H1 (cell line): ENCODE results near the gene C9orf50. TPM values are rescaled to one million over a fixed set of nuclear protein-coding genes. Genes with fewer than 3 reads are reported as not detected.

Experiments
- CTCF ChIA-PET: fragments of 300-600 bp; sonication (Branson Sonifier 250); formaldehyde crosslinking; loops from one replicate; lab custom pipeline; 2021; ENCODE audit not compliant: partially characterized antibody; lab: Charles Lee
- POLR2A ChIA-PET: fragments of 300-600 bp; sonication (Branson Sonifier 250); formaldehyde crosslinking; loops from one replicate; lab custom pipeline; 2021; ENCODE audit warnings: inconsistent platforms; ENCODE audit not compliant: partially characterized antibody; lab: Charles Lee
- DNase-seq, 2 experiments: peaks; one replicate each; pipeline versions ENCODE4 v3.0.0 to v3.0.0-alpha.2; 2010 to 2022; ENCODE audit warnings: low spot score in 2 of 2, low read depth in 1 of 2, mixed read lengths in 1 of 2
- FAIRE-seq: peaks from 2 replicates; lab custom pipeline; 2011; peaks lifted over from hg19 to GRCh38; lab: Jason Lieb, UNC
- H2AFZ ChIP-seq: 2 replicates; pipeline ENCODE4 v1.8.1; 2012; ENCODE audit warnings: low read length, inconsistent platforms
- H2AK5ac ChIP-seq: 2 replicates; pipeline ENCODE4 v1.6.1; 2013; ENCODE audit warnings: low read depth, low read length
- H2BK120ac ChIP-seq: replicated peaks from 2 replicates; pipeline ENCODE3; 2013; ENCODE audit warnings: low read depth, low read length, inconsistent platforms
- H2BK12ac ChIP-seq: 2 replicates; pipeline ENCODE4 v1.6.1; 2013; ENCODE audit warnings: low read depth, low read length
- H2BK15ac ChIP-seq: 2 replicates; pipeline ENCODE4 v1.6.1; 2013; ENCODE audit warnings: low read length
- H2BK20ac ChIP-seq: 2 replicates; pipeline ENCODE4 v1.6.1; 2013; ENCODE audit warnings: low read length
- H2BK5ac ChIP-seq: 2 replicates; pipeline ENCODE4 v1.6.1; 2013; ENCODE audit warnings: low read depth, low read length
- H3K14ac ChIP-seq: 2 replicates; pipeline ENCODE4 v1.6.1; 2013; ENCODE audit warnings: inconsistent platforms; ENCODE audit not compliant: insufficient read length
- H3K18ac ChIP-seq: 2 replicates; pipeline ENCODE4 v1.6.1; 2013; ENCODE audit warnings: low read length; ENCODE audit errors: extremely low read depth
- H3K23ac ChIP-seq: 2 replicates; pipeline ENCODE4 v1.6.1; 2013; ENCODE audit warnings: inconsistent platforms; ENCODE audit not compliant: insufficient read length
- H3K23me2 ChIP-seq: 2 replicates; pipeline ENCODE4 v1.6.1; 2013; ENCODE audit warnings: low read depth, low read length
- H3K27ac ChIP-seq: 2 replicates; pipeline ENCODE4 v1.6.1; 2011; ENCODE audit warnings: low read depth, low read length, inconsistent platforms
- H3K27me3 ChIP-seq, 4 experiments: replicated peaks in 1 of 4; 1 replicate in 1 of 4; 2 replicates in 3 of 4; pipeline versions ENCODE4 v1.6.1 to v1.8.1; 2011 to 2013; ENCODE audit warnings: low read length in 3 of 4, mild to moderate bottlenecking in 3 of 4, inconsistent platforms in 2 of 4, mixed read lengths in 2 of 4, moderate library complexity in 1 of 4; ENCODE audit not compliant: control insufficient read depth in 3 of 4, insufficient read depth in 3 of 4; ENCODE audit errors: extremely low read depth in 1 of 4
- H3K36me3 ChIP-seq, 4 experiments: 2 replicates each; pipeline versions ENCODE4 v1.6.1 to v1.8.1; 2011 to 2013; ENCODE audit warnings: mild to moderate bottlenecking in 4 of 4, low read length in 3 of 4, moderate library complexity in 2 of 4, control low read depth in 1 of 4, inconsistent platforms in 1 of 4; ENCODE audit not compliant: insufficient read depth in 4 of 4, control insufficient read depth in 2 of 4
- H3K4ac ChIP-seq: replicated peaks from 2 replicates; pipeline ENCODE3; 2013; ENCODE audit warnings: low read length, low read depth, mixed read lengths, inconsistent platforms; ENCODE audit not compliant: insufficient read length
- H3K4me1 ChIP-seq, 4 experiments: replicated peaks in 1 of 4; 1 replicate in 1 of 4; 2 replicates in 3 of 4; pipeline versions ENCODE4 v1.6.1 to v1.8.1; 2011 to 2013; ENCODE audit warnings: low read length in 3 of 4, inconsistent platforms in 2 of 4, mixed read lengths in 1 of 4; ENCODE audit not compliant: insufficient read depth in 4 of 4, control insufficient read depth in 3 of 4
- H3K4me2 ChIP-seq, 2 experiments: 2 replicates each; pipeline versions ENCODE4 v1.6.1 to v1.8.1; 2011 to 2013; ENCODE audit warnings: low read depth in 2 of 2, low read length in 2 of 2, control low read depth in 1 of 2, inconsistent platforms in 1 of 2, mild to moderate bottlenecking in 1 of 2; ENCODE audit not compliant: insufficient read depth in 1 of 2
- H3K4me3 ChIP-seq, 4 experiments: fragments of 200-600, 300-600 bp in 1 of 4; sonication (generic), shearing (Covaris generic), sonication (Bioruptor Twin) in 1 of 4; 2 replicates each; pipeline versions ENCODE4 v1.5.1 to v1.8.1; 2011 to 2016; ENCODE audit warnings: low read length in 4 of 4, low read depth in 3 of 4, control low read depth in 2 of 4, inconsistent platforms in 2 of 4, mild to moderate bottlenecking in 2 of 4, mixed read lengths in 1 of 4, moderate library complexity in 1 of 4; ENCODE audit not compliant: insufficient read depth in 2 of 4; ENCODE audit errors: extremely low read depth in 1 of 4
- H3K56ac ChIP-seq: replicated peaks from 2 replicates; pipeline ENCODE3; 2013; ENCODE audit warnings: low read depth, mild to moderate bottlenecking, mixed read lengths, low read length, inconsistent platforms; ENCODE audit not compliant: insufficient read length
- H3K79me1 ChIP-seq: 2 replicates; pipeline ENCODE4 v1.6.1; 2013; ENCODE audit warnings: low read depth, low read length, control low read depth
- H3K79me2 ChIP-seq, 2 experiments: 2 replicates each; pipeline versions ENCODE4 v1.6.1 to v1.8.1; 2012 to 2013; ENCODE audit warnings: low read length in 2 of 2, mild to moderate bottlenecking in 2 of 2, inconsistent platforms in 1 of 2; ENCODE audit not compliant: insufficient read depth in 2 of 2, control insufficient read depth in 1 of 2
- H3K9ac ChIP-seq, 4 experiments: replicated peaks in 1 of 4; 1 replicate in 1 of 4; 2 replicates in 3 of 4; pipeline versions ENCODE4 v1.6.1 to v1.8.1; 2011 to 2013; ENCODE audit warnings: low read depth in 3 of 4, low read length in 3 of 4, control low read depth in 2 of 4, mild to moderate bottlenecking in 2 of 4, moderate library complexity in 2 of 4, inconsistent platforms in 1 of 4; ENCODE audit errors: extremely low read depth in 1 of 4
- H3K9me3 ChIP-seq, 2 experiments: 2 replicates each; pipeline versions ENCODE4 v1.6.1 to v1.8.1; 2012 to 2013; ENCODE audit warnings: mild to moderate bottlenecking in 2 of 2, moderate library complexity in 2 of 2, control low read depth in 1 of 2, inconsistent platforms in 1 of 2, low read depth in 1 of 2, low read length in 1 of 2, mixed read lengths in 1 of 2; ENCODE audit not compliant: insufficient read depth in 2 of 2
- H4K20me1 ChIP-seq, 2 experiments: replicated peaks in 1 of 2; 2 replicates each; pipeline versions ENCODE3 to v1.8.1; 2011 to 2013; ENCODE audit warnings: inconsistent platforms in 2 of 2, low read length in 2 of 2, mild to moderate bottlenecking in 1 of 2; ENCODE audit not compliant: insufficient read depth in 2 of 2, control insufficient read depth in 1 of 2
- H4K5ac ChIP-seq: 2 replicates; pipeline ENCODE4 v1.6.1; 2013; ENCODE audit warnings: low read length, low read depth, mixed read lengths, inconsistent platforms; ENCODE audit not compliant: insufficient read length
- H4K8ac ChIP-seq: 2 replicates; pipeline ENCODE4 v1.8.0; 2013; ENCODE audit warnings: mild to moderate bottlenecking, moderate library complexity, low read length, inconsistent platforms; ENCODE audit not compliant: insufficient read depth; ENCODE audit errors: extremely low read depth
- H4K91ac ChIP-seq: replicated peaks from 2 replicates; pipeline ENCODE3; 2013; ENCODE audit warnings: low read length, mixed read lengths, inconsistent platforms; ENCODE audit not compliant: insufficient read length
- ASH2L ChIP-seq: fragments of 200-600, 300-600 bp; sonication (generic); IDR thresholded peaks from one replicate; pipeline ENCODE4 v1.7.1; 2017; ENCODE audit warnings: low read length
- RBBP5 ChIP-seq: IDR thresholded peaks from 2 replicates; pipeline ENCODE4 v1.7.1; 2012; ENCODE audit warnings: low read depth, mild to moderate bottlenecking, inconsistent platforms, low read length, moderate library complexity, borderline replicate concordance
- SAP30 ChIP-seq: fragments of 300-600 bp; sonication (generic); IDR thresholded peaks from 2 replicates; pipeline ENCODE4 v1.7.1; 2012; ENCODE audit warnings: low read length, moderate library complexity, mild to moderate bottlenecking, inconsistent platforms; ENCODE audit not compliant: insufficient read depth, insufficient replicate concordance
- whole genome bisulfite sequencing, 2 experiments: shearing (Covaris generic) in 1 of 2; methylation state at CpG; one replicate each; pipeline versions ENCODE4 v1.1.6 to v1.1.7; 2013 to 2015; ENCODE audit warnings: low lambda C conversion rate in 2 of 2, mixed read lengths in 2 of 2, inconsistent platforms in 1 of 2, low coverage in 1 of 2, missing lambda C conversion rate in 1 of 2; ENCODE audit not compliant: insufficient replicate concordance in 2 of 2, insufficient coverage in 1 of 2, insufficient read length in 1 of 2; ENCODE audit errors: extremely low coverage in 1 of 2, missing lambda C conversion rate in 1 of 2; 5-methylcytosine and 5-hydroxymethylcytosine counted together
- polyA plus RNA-seq, 7 experiments: library from polyadenylated mRNA; depleted of rRNA in 3 of 7; stranded (reverse) in 5 of 7; unstranded in 2 of 7; fragments of >200 nt in 5 of 7; fragments of 200-250 nt in 2 of 7; gene quantifications; 1 replicate in 5 of 7; 2 replicates in 1 of 7; 4 replicates in 1 of 7; pipeline versions ENCODE4 v1.2.1 to v1.2.3, GENCODE V29; 2011 to 2013; ENCODE audit warnings: missing spikeins in 2 of 7, mixed read lengths in 2 of 7
- total RNA-seq: library from RNA; stranded (reverse); fragmentation: NEBNext Ultra II Directional; extraction: Animal tissue kit (Norgen Biotek cat#: 25700); gene quantifications from 2 replicates; pipeline ENCODE4 v1.2.1, GENCODE V29; 2021
- TF ChIP-seq, protein P1 (sequence below): IDR thresholded peaks from 2 replicates; pipeline ENCODE4 v1.6.1; 2011; ENCODE audit warnings: low read length, improper control_type of control experiment

C9orf50 gene
- total and polyA plus RNA-seq, 2 of the 8 experiments (the other 6 are each of a cell fraction or from before 2014, with no cell fraction given) = not detected

DNA sequence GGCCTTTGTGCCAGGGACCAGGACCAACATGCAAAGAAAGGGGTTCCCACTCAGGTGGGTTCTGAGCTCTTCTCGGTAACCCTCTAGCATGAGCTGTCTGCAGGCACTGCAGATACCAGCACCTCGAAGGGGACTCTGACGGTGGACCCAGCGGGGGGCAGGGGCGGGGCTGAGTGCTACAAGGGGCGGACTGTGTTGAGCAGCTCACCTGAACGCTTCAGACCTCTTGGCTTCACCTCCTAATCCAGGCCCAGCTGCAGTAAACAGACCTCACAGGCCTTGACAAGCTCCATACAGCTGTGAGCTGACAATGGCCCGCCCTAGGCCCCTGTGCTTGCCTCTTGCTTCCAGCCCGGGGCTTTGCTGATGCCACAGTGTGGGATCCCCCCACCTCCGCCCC lies 48.4 kb downstream of the C9orf50 start:
- no peak overlapping the region for H2BK12ac ChIP-seq
- H4K5ac ChIP-seq = no peak overlapping the region
- no peak overlapping the region for H2BK120ac ChIP-seq
- no peak overlapping the region for H3K4ac ChIP-seq
- no peak overlapping the region for H3K4me2 ChIP-seq
- no peak overlapping the region for H4K91ac ChIP-seq
- FAIRE-seq = no peak
- H3K79me2 ChIP-seq = no peaks in the 10 kb centered on the region
- DNase-seq = peak in 1 of 2 experiments; percentile 60
- peaks cover 0 to 3% of the 10 kb centered on the region in 2 experiments; a peak in 1 of 4 replicates for H3K9me3 ChIP-seq
- no peak overlapping the region for H3K56ac ChIP-seq
- no peak overlapping the region for H3K23ac ChIP-seq
- CTCF ChIA-PET = interaction anchor here (0.9 to 7.2 kb wide), 9 partner anchors 9 to 433 kb away, joined by 3 to 37 read pairs (median 4); no protein-coding TSS in a partner anchor
- H3K36me3 ChIP-seq = no peaks in the 10 kb centered on the region
- H2AFZ ChIP-seq = no peak overlapping the region
- peak overlapping the region; percentile 92; the same call in 1 of the 2 replicates for H2BK15ac ChIP-seq
- H2BK20ac ChIP-seq = no peak overlapping the region; the same call in 1 of the 2 replicates
- H3K23me2 ChIP-seq = peaks cover 18% of the 10 kb centered on the region
- peaks cover 4 to 24% (median 16%) of the 10 kb centered on the region in 4 experiments for H3K4me1 ChIP-seq
- H3K4me3 ChIP-seq = no peak overlapping the region
- H2AK5ac ChIP-seq = no peak overlapping the region
- no peak overlapping the region; the same call in 1 of the 2 replicates for H3K18ac ChIP-seq
- POLR2A ChIA-PET = interaction anchor here (0.8 to 2.3 kb wide), 4 partner anchors 9 to 103 kb away, joined by 3 to 6 read pairs (median 3); no protein-coding TSS in a partner anchor
- no peak overlapping the region for H2BK5ac ChIP-seq
- 74% methylated on average over 10 of the region's 10 CpGs; no CpG with 5 or more reads in 1 of the 2 experiments for WGBS, 2 experiments
- peaks cover 0 to 6% of the 10 kb centered on the region in 2 experiments for H4K20me1 ChIP-seq
- H3K27me3 ChIP-seq = peaks cover 0 to 5% (median 0%) of the 10 kb centered on the region in 4 experiments; a peak in 2 of 7 replicates
- TF ChIP-seq RBBP5 (no peak), SAP30 (no peak), ASH2L (no peak)
- TF ChIP-seq, protein P1, sequence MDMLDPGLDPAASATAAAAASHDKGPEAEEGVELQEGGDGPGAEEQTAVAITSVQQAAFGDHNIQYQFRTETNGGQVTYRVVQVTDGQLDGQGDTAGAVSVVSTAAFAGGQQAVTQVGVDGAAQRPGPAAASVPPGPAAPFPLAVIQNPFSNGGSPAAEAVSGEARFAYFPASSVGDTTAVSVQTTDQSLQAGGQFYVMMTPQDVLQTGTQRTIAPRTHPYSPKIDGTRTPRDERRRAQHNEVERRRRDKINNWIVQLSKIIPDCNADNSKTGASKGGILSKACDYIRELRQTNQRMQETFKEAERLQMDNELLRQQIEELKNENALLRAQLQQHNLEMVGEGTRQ = no peak
- H3K79me1 ChIP-seq = no peaks in the 10 kb centered on the region
- H3K14ac ChIP-seq = no peak overlapping the region
- H3K27ac ChIP-seq = no peak overlapping the region
- no peak overlapping the region for H3K9ac ChIP-seq
- no peak overlapping the region for H4K8ac ChIP-seq
